ENCODE results near the gene VAMP2.

DNA sequence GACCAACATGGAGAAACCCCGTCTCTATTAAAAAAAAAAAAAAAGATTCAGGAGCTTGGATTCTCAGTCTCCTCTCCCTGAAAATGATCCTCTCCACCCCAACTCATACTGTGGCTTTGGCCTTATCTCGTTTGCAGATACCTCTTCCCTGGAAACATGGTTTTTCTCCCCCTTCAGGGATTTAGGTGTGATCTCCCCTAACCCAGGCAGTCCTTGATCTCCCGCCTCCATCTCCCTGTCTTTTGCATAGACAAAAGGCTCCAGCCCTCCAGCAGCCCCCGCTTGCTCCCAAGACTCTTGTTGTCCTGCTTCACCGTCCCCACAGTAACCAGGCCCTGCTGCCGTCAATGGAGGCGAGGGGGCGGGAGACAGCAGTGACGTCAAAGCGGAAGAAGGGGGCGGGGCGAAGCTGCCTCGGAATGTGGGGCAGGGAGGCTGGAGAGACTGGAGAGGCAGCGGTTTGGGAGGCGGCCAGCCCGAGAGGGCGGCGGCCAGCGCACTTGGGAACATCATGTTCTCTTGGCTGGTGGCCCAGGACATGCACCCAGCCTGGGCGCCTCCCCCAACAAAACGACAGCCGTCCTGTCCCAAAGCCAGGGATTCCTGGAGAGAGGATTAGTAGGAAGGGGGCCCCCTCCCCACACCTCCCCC is 8.7 kb downstream of the VAMP2 start:
- TF ChIP-seq EGR1 (IDR thresholded peaks at IDR 0.05) (peak; percentile 64; the same call in 1 of the 2 replicates), NFIC (IDR thresholded peaks at IDR 0.05) (peak; percentile 91), YY1 (IDR thresholded peaks at IDR 0.05; ENCODE audit: low read depth) (peak; percentile 70; the same call in 1 of the 2 replicates), TEAD4 (IDR thresholded peaks at IDR 0.05) (peak; percentile 94), RAD21 (IDR thresholded peaks at IDR 0.05; ENCODE audit: low read depth) (no peak), TCF12 (IDR thresholded peaks at IDR 0.05; ENCODE audit: low read depth) (peak; percentile 75), CREB1 (IDR thresholded peaks at IDR 0.05; ENCODE audit: low read depth) (peak; percentile 81), TAF1 (IDR thresholded peaks at IDR 0.05; ENCODE audit: low read depth) (no peak)
- TF ChIP-seq, protein P1, sequence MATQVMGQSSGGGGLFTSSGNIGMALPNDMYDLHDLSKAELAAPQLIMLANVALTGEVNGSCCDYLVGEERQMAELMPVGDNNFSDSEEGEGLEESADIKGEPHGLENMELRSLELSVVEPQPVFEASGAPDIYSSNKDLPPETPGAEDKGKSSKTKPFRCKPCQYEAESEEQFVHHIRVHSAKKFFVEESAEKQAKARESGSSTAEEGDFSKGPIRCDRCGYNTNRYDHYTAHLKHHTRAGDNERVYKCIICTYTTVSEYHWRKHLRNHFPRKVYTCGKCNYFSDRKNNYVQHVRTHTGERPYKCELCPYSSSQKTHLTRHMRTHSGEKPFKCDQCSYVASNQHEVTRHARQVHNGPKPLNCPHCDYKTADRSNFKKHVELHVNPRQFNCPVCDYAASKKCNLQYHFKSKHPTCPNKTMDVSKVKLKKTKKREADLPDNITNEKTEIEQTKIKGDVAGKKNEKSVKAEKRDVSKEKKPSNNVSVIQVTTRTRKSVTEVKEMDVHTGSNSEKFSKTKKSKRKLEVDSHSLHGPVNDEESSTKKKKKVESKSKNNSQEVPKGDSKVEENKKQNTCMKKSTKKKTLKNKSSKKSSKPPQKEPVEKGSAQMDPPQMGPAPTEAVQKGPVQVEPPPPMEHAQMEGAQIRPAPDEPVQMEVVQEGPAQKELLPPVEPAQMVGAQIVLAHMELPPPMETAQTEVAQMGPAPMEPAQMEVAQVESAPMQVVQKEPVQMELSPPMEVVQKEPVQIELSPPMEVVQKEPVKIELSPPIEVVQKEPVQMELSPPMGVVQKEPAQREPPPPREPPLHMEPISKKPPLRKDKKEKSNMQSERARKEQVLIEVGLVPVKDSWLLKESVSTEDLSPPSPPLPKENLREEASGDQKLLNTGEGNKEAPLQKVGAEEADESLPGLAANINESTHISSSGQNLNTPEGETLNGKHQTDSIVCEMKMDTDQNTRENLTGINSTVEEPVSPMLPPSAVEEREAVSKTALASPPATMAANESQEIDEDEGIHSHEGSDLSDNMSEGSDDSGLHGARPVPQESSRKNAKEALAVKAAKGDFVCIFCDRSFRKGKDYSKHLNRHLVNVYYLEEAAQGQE (IDR thresholded peaks at IDR 0.05; ENCODE audit: low read depth): no peak
